Right lobe of liver (tissue), 6 donors: Measurements from ENCODE around the gene PPP1R10. TPM values are rescaled to one million over a fixed set of nuclear protein-coding genes. Genes with fewer than 3 reads are reported as not detected.

Experiments used
- ATAC-seq, 4 donors: fragments of 200-7000 bp; cut with Tn5 transposase; one replicate each; pipeline ENCODE4 v1.9.1; 2020; ENCODE audit warnings: mild to moderate bottlenecking in 4 of 4, moderate library complexity in 4 of 4
- DNase-seq, 3 donors: peaks; one replicate each; pipeline ENCODE4 v3.0.0-alpha.2; 2020
- H3K27ac ChIP-seq, 3 donors: fragments of 200-600 bp; one replicate each; pipeline ENCODE4 v1.8.0; 2022
- H3K27me3 ChIP-seq, 2 donors: fragments of 200-600 bp; one replicate each; pipeline ENCODE4 v1.8.0; 2022
- H3K36me3 ChIP-seq, 4 donors: fragments of 200-600 bp; sonication (generic) in 1 of 4; one replicate each; pipeline versions ENCODE4 v1.5.1 to v1.8.0; 2017 to 2022; ENCODE audit warnings: control low read depth in 1 of 4
- H3K4me1 ChIP-seq, 4 donors: fragments of 200-600 bp; sonication (generic) in 1 of 4; one replicate each; pipeline versions ENCODE4 v1.5.1 to v1.8.0; 2017 to 2022; ENCODE audit warnings: control low read depth in 1 of 4
- H3K4me3 ChIP-seq, 3 donors: fragments of 200-600 bp; one replicate each; pipeline ENCODE4 v1.8.0; 2022
- H3K9me3 ChIP-seq, 4 donors: fragments of 200-600 bp; sonication (generic) in 1 of 4; one replicate each; pipeline versions ENCODE4 v1.5.1 to v1.8.0; 2017 to 2022; ENCODE audit warnings: control low read depth in 1 of 4
- POLR2A ChIP-seq: fragments of 450-650 bp; IDR thresholded peaks from one replicate; pipeline ENCODE4 v1.6.1; 2017; ENCODE audit warnings: antibody characterized with exemption, mild to moderate bottlenecking
- WGBS: methylation state at CpG from one replicate; pipeline ENCODE4 v1.1.6; 2018; ENCODE audit warnings: low coverage, low lambda C conversion rate; ENCODE audit not compliant: insufficient coverage; ENCODE audit errors: missing lambda C conversion rate; 5-methylcytosine and 5-hydroxymethylcytosine counted together
- intact Hi-C, 2 donors: fragments of 100-400 bp; cut with DNase I; formaldehyde crosslinking; loops; one replicate each; pipeline versions ENCODE4 v1.11.2 to v1.14.1; 2022
- total RNA-seq, 6 experiments: library from RNA; depleted of rRNA in 2 of 6; stranded (reverse); fragments of >200 nt in 2 of 6; fragmentation: NEBNext Ultra II Directional in 3 of 6; extraction: Animal tissue kit (Norgen Biotek cat#: 25700) in 3 of 6; gene quantifications; one replicate each; pipeline versions ENCODE4 v1.1.0 to v1.2.4, GENCODE V29; 2016 to 2023
- TF ChIP-seq, protein P1 (sequence below), 4 donors: fragments of 200-600 bp in 3 of 4; fragments of 450-650 bp in 1 of 4; IDR thresholded peaks; one replicate each; pipeline versions ENCODE4 v1.5.1 to v1.8.0; 2016 to 2022; ENCODE audit warnings: antibody characterized with exemption in 4 of 4, mild to moderate bottlenecking in 2 of 4
- donor health status: DM: no; HTN: yes; CAD: no.
- donor health status: DM: no; HTN: no; CAD: no.
- donor health status: DM: no; HTN: no; CAD: no.
- donor health status: DM: no; HTN: yes; CAD: no.
- donor health status: DM: no; HTN: yes; CAD: no.

PPP1R10 gene
- total RNA-seq, 6 experiments from 2014 or later = 19.0 to 45.1 (median 32.4) TPM

DNA sequence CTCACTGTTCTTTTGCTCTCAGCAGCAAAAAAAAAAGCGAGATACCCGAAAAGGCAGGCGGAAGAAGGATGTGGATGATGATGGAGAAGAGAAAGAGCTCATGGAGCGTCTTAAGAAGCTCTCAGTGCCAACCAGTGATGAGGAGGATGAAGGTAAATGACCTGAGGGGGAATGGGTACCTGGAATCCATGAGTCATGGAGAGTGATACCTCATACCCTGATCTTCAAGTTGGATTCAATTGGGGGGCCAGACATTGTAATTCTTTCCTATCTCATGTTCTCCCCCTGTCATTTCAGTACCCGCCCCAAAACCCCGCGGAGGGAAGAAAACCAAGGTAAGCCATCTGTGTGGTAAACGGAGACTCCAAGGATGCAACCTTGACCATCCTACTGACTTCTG is 39.0 kb downstream of the PPP1R10 start:
- no peaks in the 10 kb centered on the region for H3K27me3 ChIP-seq
- no peak overlapping the region for H3K4me3 ChIP-seq
- H3K4me1 ChIP-seq = peaks cover 0 to under 1% (median 0%) of the 10 kb centered on the region in 4 donors
- DNase-seq (no peak), ATAC-seq (no peak)
- H3K27ac ChIP-seq = no peak overlapping the region
- peaks cover 6 to 62% (median 38%) of the 10 kb centered on the region in 4 donors for H3K36me3 ChIP-seq
- intact Hi-C loops = no loop called here
- H3K9me3 ChIP-seq = no peaks in the 10 kb centered on the region
- TF ChIP-seq POLR2A = no peak
- TF ChIP-seq, protein P1, sequence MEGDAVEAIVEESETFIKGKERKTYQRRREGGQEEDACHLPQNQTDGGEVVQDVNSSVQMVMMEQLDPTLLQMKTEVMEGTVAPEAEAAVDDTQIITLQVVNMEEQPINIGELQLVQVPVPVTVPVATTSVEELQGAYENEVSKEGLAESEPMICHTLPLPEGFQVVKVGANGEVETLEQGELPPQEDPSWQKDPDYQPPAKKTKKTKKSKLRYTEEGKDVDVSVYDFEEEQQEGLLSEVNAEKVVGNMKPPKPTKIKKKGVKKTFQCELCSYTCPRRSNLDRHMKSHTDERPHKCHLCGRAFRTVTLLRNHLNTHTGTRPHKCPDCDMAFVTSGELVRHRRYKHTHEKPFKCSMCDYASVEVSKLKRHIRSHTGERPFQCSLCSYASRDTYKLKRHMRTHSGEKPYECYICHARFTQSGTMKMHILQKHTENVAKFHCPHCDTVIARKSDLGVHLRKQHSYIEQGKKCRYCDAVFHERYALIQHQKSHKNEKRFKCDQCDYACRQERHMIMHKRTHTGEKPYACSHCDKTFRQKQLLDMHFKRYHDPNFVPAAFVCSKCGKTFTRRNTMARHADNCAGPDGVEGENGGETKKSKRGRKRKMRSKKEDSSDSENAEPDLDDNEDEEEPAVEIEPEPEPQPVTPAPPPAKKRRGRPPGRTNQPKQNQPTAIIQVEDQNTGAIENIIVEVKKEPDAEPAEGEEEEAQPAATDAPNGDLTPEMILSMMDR (IDR thresholded peaks at IDR 0.05) = no peak
- WGBS = 98% methylated on average over 8 of the region's 8 CpGs

DNA sequence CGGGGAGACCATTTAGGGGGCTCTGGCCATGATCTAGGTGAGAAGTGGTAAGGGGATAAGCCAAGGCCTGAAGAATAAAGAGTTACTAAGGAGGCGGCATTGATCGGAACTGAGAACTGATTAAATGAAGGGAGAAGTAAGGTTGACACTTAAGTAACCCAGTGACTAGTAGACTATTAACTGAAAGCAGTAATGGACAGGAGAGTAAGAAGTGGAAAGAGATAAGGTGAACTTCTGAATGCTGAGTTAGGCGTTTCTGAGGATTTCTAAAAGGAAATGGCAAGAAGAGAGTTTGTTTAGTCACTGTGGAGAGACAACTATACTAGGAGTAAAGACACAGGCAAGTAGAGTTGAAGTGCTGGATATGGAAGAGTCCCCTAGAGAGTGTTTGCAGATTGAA is 43.9 kb downstream of the PPP1R10 start:
- H3K4me3 ChIP-seq = no peak overlapping the region
- H3K27me3 ChIP-seq = no peaks in the 10 kb centered on the region
- ATAC-seq = no peak
- no peak for DNase-seq
- TF ChIP-seq, protein P1 (IDR thresholded peaks at IDR 0.05) = no peak
- TF ChIP-seq POLR2A = no peak
- H3K4me1 ChIP-seq = peaks cover 0 to 27% (median 9%) of the 10 kb centered on the region in 4 donors
- intact Hi-C loops = no loop called here
- no peak overlapping the region for H3K27ac ChIP-seq
- H3K36me3 ChIP-seq = peaks cover 0 to 15% (median 9%) of the 10 kb centered on the region in 4 donors
- no peaks in the 10 kb centered on the region for H3K9me3 ChIP-seq
- WGBS = 40% methylated on average over 4 of the region's 4 CpGs

DNA sequence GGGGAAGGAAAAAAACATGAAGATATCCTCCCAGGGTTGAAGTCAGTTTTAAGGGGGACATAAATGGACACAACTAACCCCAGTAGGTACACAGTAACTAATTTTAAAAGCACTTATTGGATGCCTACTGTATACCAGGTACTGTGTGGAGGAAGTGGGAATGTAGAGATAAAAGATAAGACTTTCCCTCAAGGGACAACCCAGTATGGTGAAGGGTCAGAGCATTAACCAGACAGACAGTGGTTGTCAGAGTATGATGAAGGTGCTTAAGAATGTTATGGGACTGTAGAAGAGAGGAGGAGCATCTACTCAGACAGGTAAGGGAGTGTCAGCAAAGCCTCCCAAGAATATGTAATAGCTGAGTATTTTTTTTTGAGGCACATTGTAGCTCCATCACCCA is 44.9 kb downstream of the PPP1R10 start:
- H3K4me1 ChIP-seq = peaks cover 0 to 30% (median 11%) of the 10 kb centered on the region in 4 donors
- no peak overlapping the region for H3K27ac ChIP-seq
- TF ChIP-seq, protein P1 (IDR thresholded peaks at IDR 0.05) = no peak
- TF ChIP-seq POLR2A = no peak
- intact Hi-C loops = no loop called here
- H3K27me3 ChIP-seq = no peaks in the 10 kb centered on the region
- ATAC-seq (no peak), DNase-seq (no peak)
- peak overlapping the region; percentile 77 to 94 (median 85) for H3K4me3 ChIP-seq
- H3K9me3 ChIP-seq = no peaks in the 10 kb centered on the region
- peaks cover 0 to 5% (median 2%) of the 10 kb centered on the region in 4 donors for H3K36me3 ChIP-seq

DNA sequence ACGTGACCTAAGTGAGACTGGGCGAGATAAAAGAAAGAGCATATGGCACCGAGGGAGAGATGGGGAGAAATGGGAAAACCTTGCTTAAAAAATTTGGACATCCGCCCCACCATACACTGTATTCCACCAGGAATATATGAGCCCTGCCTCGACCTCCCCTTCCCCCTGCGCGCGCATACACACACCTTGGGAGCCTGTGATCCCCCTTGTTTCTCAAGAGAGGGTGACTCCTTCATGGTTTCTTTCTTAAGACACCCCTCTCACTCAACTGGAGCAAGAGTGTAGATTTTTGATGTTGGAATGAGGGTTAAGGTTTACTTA is 45.3 kb downstream of the PPP1R10 start:
- Histone ChIP-seq H3K4me1 (peaks cover 0 to 30% (median 11%) of the 10 kb centered on the region in 4 donors), H3K36me3 (peaks cover 0 to under 1% (median under 1%) of the 10 kb centered on the region in 4 donors), H3K27ac (peak overlapping the region; percentile 83 to 92 (median 89)), H3K4me3 (peak overlapping the region; percentile 77 to 94 (median 85)), H3K9me3 (no peaks in the 10 kb centered on the region), H3K27me3 (no peaks in the 10 kb centered on the region)
- WGBS = 0% methylated on average over 8 of the region's 8 CpGs
- no peak for ATAC-seq
- intact Hi-C loops = no loop called here
- DNase-seq = no peak
- TF ChIP-seq, protein P1 (IDR thresholded peaks at IDR 0.05) = no peak
- TF ChIP-seq POLR2A = no peak
